Tibial nerve (tissue), 4 donors: Measurements from ENCODE around the gene CLEC4A.

Experiments used
- EP300 ChIP-seq, 2 donors: sonication (generic); formaldehyde crosslinking; IDR thresholded peaks; one replicate each; pipeline ENCODE4 v1.6.1; 2017; ENCODE audit warnings: antibody characterized with exemption in 2 of 2, mild to moderate bottlenecking in 1 of 2
- TF ChIP-seq, protein P1 (sequence below), 5 experiments: fragments of 200-600 bp in 3 of 5; fragments of 450-650 bp in 2 of 5; sonication (generic) in 3 of 5; IDR thresholded peaks; one replicate each; pipeline ENCODE4 v1.5.1; 2016 to 2019; ENCODE audit warnings: antibody characterized with exemption in 5 of 5, mild to moderate bottlenecking in 3 of 5, moderate library complexity in 2 of 5

DNA sequence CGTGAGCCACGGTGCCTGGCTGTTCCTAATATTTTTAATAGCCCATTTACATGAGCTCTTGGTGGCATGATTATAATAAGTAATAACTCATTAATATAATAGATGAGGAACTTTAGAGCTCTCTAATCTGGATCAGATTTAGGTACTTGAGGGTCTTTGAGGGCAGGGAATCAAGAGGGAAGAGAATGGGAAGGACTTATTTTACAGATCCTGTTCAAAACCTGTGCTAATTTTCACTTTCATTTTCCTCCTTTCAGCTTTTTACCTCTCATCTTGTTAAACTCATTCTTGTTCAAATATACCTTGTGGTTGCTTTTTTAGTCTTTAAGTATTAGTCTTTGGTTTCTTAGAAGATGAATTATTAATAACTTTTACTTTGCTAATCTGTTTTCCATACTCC, 35.8 kb upstream of the CLEC4A start:
- TF ChIP-seq, protein P1, sequence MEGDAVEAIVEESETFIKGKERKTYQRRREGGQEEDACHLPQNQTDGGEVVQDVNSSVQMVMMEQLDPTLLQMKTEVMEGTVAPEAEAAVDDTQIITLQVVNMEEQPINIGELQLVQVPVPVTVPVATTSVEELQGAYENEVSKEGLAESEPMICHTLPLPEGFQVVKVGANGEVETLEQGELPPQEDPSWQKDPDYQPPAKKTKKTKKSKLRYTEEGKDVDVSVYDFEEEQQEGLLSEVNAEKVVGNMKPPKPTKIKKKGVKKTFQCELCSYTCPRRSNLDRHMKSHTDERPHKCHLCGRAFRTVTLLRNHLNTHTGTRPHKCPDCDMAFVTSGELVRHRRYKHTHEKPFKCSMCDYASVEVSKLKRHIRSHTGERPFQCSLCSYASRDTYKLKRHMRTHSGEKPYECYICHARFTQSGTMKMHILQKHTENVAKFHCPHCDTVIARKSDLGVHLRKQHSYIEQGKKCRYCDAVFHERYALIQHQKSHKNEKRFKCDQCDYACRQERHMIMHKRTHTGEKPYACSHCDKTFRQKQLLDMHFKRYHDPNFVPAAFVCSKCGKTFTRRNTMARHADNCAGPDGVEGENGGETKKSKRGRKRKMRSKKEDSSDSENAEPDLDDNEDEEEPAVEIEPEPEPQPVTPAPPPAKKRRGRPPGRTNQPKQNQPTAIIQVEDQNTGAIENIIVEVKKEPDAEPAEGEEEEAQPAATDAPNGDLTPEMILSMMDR (IDR thresholded peaks at IDR 0.05), result no peak
- TF ChIP-seq EP300 (IDR thresholded peaks at IDR 0.05), result no peak
